ENCODE data around the gene KIR2DL1.
"Not testable (repeated sequence)": the region's sequence is repeated elsewhere in the genome, so short reads cannot be mapped to it uniquely, and the experiment has no call there.

Gene KIR2DL1

DNA sequence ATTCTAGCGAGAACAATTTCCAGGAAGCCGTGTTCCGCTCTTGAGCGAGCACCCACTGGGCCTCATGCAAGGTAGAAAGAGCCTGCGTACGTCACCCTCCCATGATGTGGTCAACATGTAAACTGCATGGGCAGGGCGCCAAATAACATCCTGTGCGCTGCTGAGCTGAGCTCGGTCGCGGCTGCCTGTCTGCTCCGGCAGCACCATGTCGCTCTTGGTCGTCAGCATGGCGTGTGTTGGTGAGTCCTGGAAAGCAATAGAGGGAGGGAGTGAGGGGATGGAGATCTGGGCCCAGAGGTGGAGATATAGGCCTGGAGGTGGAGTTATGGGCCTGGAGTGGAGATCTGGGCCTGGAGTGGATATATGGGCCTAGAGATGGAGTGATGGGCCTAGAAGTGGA, at the start of gene KIR2DL1:
Gene KIR2DL1 (plus strand): TSS at position 148 of the 400 bp plus-strand sequence. CDS start 58 bp downstream, at position 206.
- H3K9me3 ChIP-seq (ENCODE audit: control insufficient read depth, insufficient read depth, low read depth, low read length); POLR2A ChIA-PET; H3K4me3 ChIP-seq (ENCODE audit: low read depth, low read length); CTCF ChIA-PET; H3K36me3 ChIP-seq (ENCODE audit: control insufficient read depth in 2 of 2, insufficient read depth in 1 of 2, low read length in 2 of 2); H3K4me1 ChIP-seq (ENCODE audit: control insufficient read depth, insufficient read depth, low read length); H3K27ac ChIP-seq (ENCODE audit: extremely low read depth, low read depth, low read length): not testable (repeated sequence)

DNA sequence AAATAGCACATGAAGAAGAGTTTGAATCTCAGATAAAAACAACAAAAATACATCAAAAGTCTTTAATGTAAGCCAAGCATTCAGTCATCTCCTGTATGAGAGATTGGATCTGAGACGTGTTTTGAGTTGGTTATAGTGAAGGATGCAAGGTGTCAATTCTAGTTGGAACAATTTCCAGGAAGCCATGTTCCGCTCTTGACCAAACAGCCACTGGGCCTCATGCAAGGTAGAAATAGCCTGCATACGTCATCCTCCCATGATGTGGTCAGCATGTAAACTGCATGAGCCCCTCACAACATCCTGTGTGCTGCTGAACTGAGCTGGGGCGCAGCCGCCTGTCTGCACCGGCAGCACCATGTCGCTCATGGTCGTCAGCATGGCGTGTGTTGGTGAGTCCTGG, 45.5 kb upstream of the KIR2DL1 start, which contains the start of gene KIR3DL3:
Gene KIR3DL3 (plus strand): TSS at position 301 of the 400 bp plus-strand sequence. CDS start 55 bp downstream, at position 356.
- TF ChIP-seq, protein P1, sequence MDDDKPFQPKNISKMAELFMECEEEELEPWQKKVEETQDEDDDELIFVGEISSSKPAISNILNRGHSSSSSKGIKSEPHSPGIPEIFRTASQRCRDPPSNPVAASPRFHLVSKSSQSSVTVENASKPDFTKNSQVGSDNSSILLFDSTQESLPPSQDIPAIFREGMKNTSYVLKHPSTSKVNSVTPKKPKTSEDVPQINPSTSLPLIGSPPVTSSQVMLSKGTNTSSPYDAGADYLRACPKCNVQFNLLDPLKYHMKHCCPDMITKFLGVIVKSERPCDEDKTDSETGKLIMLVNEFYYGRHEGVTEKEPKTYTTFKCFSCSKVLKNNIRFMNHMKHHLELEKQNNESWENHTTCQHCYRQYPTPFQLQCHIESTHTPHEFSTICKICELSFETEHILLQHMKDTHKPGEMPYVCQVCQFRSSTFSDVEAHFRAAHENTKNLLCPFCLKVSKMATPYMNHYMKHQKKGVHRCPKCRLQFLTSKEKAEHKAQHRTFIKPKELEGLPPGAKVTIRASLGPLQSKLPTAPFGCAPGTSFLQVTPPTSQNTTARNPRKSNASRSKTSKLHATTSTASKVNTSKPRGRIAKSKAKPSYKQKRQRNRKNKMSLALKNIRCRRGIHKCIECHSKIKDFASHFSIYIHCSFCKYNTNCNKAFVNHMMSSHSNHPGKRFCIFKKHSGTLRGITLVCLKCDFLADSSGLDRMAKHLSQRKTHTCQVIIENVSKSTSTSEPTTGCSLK (tag by site-specific recombination; IDR thresholded peaks at IDR 0.05): no peak
- no peak for TF ChIP-seq PRDM1 (tag by site-specific recombination; IDR thresholded peaks at IDR 0.05)
- TF ChIP-seq ZNF561 (tag by site-specific recombination; IDR thresholded peaks at IDR 0.05; ENCODE audit: borderline replicate concordance): no peak
- TF ChIP-seq BCL11B (tag by site-specific recombination; IDR thresholded peaks at IDR 0.05; ENCODE audit: low read depth): no peak
- TF ChIP-seq ZNF843 (tag by site-specific recombination; IDR thresholded peaks at IDR 0.05): no peak
- no peak for TF ChIP-seq ZNF146 (tag by site-specific recombination; IDR thresholded peaks at IDR 0.05)
- TF ChIP-seq ZBTB17 (tag by site-specific recombination; IDR thresholded peaks at IDR 0.05): no peak
- TF ChIP-seq ZNF114 (tag by site-specific recombination; IDR thresholded peaks at IDR 0.05): no peak
- no peak for TF ChIP-seq ZSCAN30 (tag by site-specific recombination; IDR thresholded peaks at IDR 0.05)
- TF ChIP-seq HOXC10 (CRISPR knock-in tag; IDR thresholded peaks at IDR 0.05): no peak
- no peak for TF ChIP-seq ZNF600 (tag by site-specific recombination; IDR thresholded peaks at IDR 0.05)
- TF ChIP-seq ZNF140 (tag by site-specific recombination; IDR thresholded peaks at IDR 0.05): no peak
- no peak for TF ChIP-seq ZNF202 (tag by site-specific recombination; IDR thresholded peaks at IDR 0.05; ENCODE audit: borderline replicate concordance)
- TF ChIP-seq, protein P2, sequence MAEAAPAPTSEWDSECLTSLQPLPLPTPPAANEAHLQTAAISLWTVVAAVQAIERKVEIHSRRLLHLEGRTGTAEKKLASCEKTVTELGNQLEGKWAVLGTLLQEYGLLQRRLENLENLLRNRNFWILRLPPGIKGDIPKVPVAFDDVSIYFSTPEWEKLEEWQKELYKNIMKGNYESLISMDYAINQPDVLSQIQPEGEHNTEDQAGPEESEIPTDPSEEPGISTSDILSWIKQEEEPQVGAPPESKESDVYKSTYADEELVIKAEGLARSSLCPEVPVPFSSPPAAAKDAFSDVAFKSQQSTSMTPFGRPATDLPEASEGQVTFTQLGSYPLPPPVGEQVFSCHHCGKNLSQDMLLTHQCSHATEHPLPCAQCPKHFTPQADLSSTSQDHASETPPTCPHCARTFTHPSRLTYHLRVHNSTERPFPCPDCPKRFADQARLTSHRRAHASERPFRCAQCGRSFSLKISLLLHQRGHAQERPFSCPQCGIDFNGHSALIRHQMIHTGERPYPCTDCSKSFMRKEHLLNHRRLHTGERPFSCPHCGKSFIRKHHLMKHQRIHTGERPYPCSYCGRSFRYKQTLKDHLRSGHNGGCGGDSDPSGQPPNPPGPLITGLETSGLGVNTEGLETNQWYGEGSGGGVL (tag by site-specific recombination; IDR thresholded peaks at IDR 0.05): no peak
- no peak for TF ChIP-seq IKZF3 (tag by site-specific recombination; IDR thresholded peaks at IDR 0.05)
- no peak for TF ChIP-seq KLF1 (tag by site-specific recombination; IDR thresholded peaks at IDR 0.05)
- TF ChIP-seq KLF8 (tag by site-specific recombination; IDR thresholded peaks at IDR 0.05): no peak
- ChIA-PET POLR2A (no interaction called here), CTCF (no interaction called here)
- Histone ChIP-seq H3K4me1 (ENCODE audit: control insufficient read depth, insufficient read depth, low read length) (no peaks in the 10 kb centered on the region), H3K27ac (ENCODE audit: extremely low read depth, low read depth, low read length) (no peak within 1 kb of the TSS), H3K4me3 (ENCODE audit: low read depth, low read length) (no peak within 1 kb of the TSS), H3K36me3 (ENCODE audit: control insufficient read depth in 2 of 2, insufficient read depth in 1 of 2, low read length in 2 of 2) (no peaks in the 10 kb centered on the region), H3K9me3 (ENCODE audit: control insufficient read depth, insufficient read depth, low read depth, low read length) (no peaks in the 10 kb centered on the region)

- CTCF ChIA-PET: no interaction called here
- POLR2A ChIA-PET: no interaction called here
- H3K9me3 ChIP-seq (ENCODE audit: control insufficient read depth, insufficient read depth, low read depth, low read length): no peaks in the 10 kb centered on the region
These were observed 44.9 kb upstream of the KIR2DL1 start for GRCh38 chr19:54724644-54725043.

More at GRCh38 chr19:54724644-54725043, 44.9 kb upstream of the KIR2DL1 start:
- no peak overlapping the region for H3K27ac ChIP-seq (ENCODE audit: extremely low read depth, low read depth, low read length)
- H3K4me1 ChIP-seq (ENCODE audit: control insufficient read depth, insufficient read depth, low read length): no peaks in the 10 kb centered on the region
- no peak overlapping the region for H3K4me3 ChIP-seq (ENCODE audit: low read depth, low read length)
- H3K36me3 ChIP-seq (ENCODE audit: control insufficient read depth in 2 of 2, insufficient read depth in 1 of 2, low read length in 2 of 2): no peaks in the 10 kb centered on the region
- TF ChIP-seq ZXDB (tag by site-specific recombination; IDR thresholded peaks at IDR 0.05): no peak

All from HEK293 (cell line).